Activated CD8-positive, alpha-beta T cell treated with anti-CD3 and anti-CD28 coated beads for 36 hours (primary cell): ENCODE measurements around the gene PDE4B. TPM values are rescaled to one million over a fixed set of nuclear protein-coding genes. Genes with fewer than 3 reads are reported as not detected.

Experiments used
- ATAC-seq: fragments of 200-7000 bp; cut with Tn5 transposase; one replicate; pipeline ENCODE4 v1.10.0; 2021; ENCODE audit warnings: mild to moderate bottlenecking, moderate library complexity
- CTCF ChIA-PET: fragments of 350-600 bp; sonication (Branson Sonifier 250); formaldehyde crosslinking; loops from one replicate; lab custom pipeline; 2021; ENCODE audit warnings: antibody characterized with exemption; lab: Charles Lee
- POLR2A ChIA-PET: fragments of 350-600 bp; sonication (Branson Sonifier 250); formaldehyde crosslinking; loops from one replicate; lab custom pipeline; 2021; ENCODE audit warnings: antibody characterized with exemption; lab: Charles Lee
- DNase-seq: peaks from one replicate; pipeline ENCODE4 v3.0.0-alpha.2; 2020
- H3K27ac Mint-ChIP-seq: one replicate; pipeline ENCODE4 v1.8.0; 2021; ENCODE audit warnings: mild to moderate bottlenecking, mixed read lengths
- H3K27me3 Mint-ChIP-seq: one replicate; pipeline ENCODE4 v1.8.0; 2021; ENCODE audit warnings: mixed read lengths
- H3K36me3 Mint-ChIP-seq: one replicate; pipeline ENCODE4 v1.8.0; 2021; ENCODE audit warnings: low read depth, mixed read lengths
- H3K4me1 Mint-ChIP-seq: one replicate; pipeline ENCODE4 v1.8.0; 2021; ENCODE audit warnings: low read depth, mixed read lengths
- H3K4me3 Mint-ChIP-seq: one replicate; pipeline ENCODE4 v1.8.0; 2021; ENCODE audit warnings: mild to moderate bottlenecking, moderate library complexity, mixed read lengths
- H3K9me3 Mint-ChIP-seq: one replicate; pipeline ENCODE4 v1.8.0; 2021; ENCODE audit warnings: mixed read lengths
- intact Hi-C: fragments of 100-400 bp; cut with micrococcal nuclease; formaldehyde crosslinking; loops from one replicate; pipeline ENCODE4 v1.10.0; 2022
- total RNA-seq, 2 experiments: library from RNA; stranded (reverse); gene quantifications; one replicate each; pipeline ENCODE4 v1.2.3, GENCODE V29; 2021
- TF ChIP-seq, protein P1 (sequence below): fragments of 200-600 bp; IDR thresholded peaks from one replicate; pipeline ENCODE4 v1.8.0; 2022; ENCODE audit warnings: antibody characterized with exemption, mild to moderate bottlenecking

The PDE4B gene
- total RNA-seq, 2 experiments from 2014 or later = 32.4 to 33.1 TPM

DNA sequence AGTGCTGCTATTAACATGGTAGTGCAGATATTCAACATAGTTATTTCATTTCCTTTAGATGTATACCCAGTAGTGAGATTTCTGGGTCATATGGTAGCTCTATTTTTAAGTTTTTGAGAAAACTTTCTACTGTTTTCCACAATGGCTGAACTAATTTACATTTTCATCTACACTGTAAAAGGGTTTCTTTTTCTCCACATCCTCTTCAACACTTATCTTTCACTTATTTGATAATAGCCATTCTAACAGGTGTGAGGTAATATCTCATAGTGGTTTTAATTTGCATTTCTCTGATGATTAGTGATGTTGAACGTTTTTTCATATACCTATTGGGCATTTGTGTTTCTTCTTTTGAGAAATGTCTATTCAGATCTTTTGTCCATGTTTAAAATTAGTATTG lies 149.8 kb downstream of the PDE4B start:
- TF ChIP-seq, protein P1, sequence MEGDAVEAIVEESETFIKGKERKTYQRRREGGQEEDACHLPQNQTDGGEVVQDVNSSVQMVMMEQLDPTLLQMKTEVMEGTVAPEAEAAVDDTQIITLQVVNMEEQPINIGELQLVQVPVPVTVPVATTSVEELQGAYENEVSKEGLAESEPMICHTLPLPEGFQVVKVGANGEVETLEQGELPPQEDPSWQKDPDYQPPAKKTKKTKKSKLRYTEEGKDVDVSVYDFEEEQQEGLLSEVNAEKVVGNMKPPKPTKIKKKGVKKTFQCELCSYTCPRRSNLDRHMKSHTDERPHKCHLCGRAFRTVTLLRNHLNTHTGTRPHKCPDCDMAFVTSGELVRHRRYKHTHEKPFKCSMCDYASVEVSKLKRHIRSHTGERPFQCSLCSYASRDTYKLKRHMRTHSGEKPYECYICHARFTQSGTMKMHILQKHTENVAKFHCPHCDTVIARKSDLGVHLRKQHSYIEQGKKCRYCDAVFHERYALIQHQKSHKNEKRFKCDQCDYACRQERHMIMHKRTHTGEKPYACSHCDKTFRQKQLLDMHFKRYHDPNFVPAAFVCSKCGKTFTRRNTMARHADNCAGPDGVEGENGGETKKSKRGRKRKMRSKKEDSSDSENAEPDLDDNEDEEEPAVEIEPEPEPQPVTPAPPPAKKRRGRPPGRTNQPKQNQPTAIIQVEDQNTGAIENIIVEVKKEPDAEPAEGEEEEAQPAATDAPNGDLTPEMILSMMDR = no peak
- Mint-ChIP-seq H3K4me3 (no peak overlapping the region), H3K9me3 (no peaks in the 10 kb centered on the region), H3K27ac (no peak overlapping the region), H3K36me3 (no peaks in the 10 kb centered on the region), H3K4me1 (no peaks in the 10 kb centered on the region), H3K27me3 (peaks cover 8% of the 10 kb centered on the region)
- ATAC-seq (no peak), DNase-seq (no peak)
- CTCF ChIA-PET = interaction anchor here (1.2 kb wide), 1 partner anchor 561 kb away, joined by 3 read pairs; no protein-coding TSS in a partner anchor
- POLR2A ChIA-PET = no interaction called here
- intact Hi-C loops = no loop called here

DNA sequence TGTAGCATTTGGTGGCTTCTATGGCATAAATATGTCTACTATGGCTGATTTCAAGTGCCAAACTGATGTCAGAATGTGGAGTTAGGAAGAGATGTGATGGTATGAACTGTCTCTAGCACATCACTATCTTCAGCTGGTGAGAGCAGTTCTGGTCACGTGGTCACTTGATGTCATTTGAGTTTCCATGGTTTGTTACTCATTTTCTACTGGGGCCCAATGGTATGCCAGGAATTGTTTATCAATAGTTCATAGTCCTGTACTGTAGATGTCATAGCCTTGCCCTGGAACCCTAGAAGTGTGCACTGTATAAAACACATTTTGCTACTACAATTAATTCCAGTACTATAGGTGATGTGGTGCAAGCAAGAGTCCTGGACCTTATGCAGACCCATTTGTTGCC lies 153.7 kb downstream of the PDE4B start:
- POLR2A ChIA-PET = no interaction called here
- ATAC-seq (no peak), DNase-seq (no peak)
- Mint-ChIP-seq H3K27ac (no peak overlapping the region), H3K4me3 (no peak overlapping the region), H3K9me3 (no peaks in the 10 kb centered on the region), H3K4me1 (no peaks in the 10 kb centered on the region), H3K36me3 (no peaks in the 10 kb centered on the region), H3K27me3 (peaks cover 10% of the 10 kb centered on the region)
- CTCF ChIA-PET = no interaction called here
- TF ChIP-seq, protein P1 = no peak
- intact Hi-C loops = no loop called here

DNA sequence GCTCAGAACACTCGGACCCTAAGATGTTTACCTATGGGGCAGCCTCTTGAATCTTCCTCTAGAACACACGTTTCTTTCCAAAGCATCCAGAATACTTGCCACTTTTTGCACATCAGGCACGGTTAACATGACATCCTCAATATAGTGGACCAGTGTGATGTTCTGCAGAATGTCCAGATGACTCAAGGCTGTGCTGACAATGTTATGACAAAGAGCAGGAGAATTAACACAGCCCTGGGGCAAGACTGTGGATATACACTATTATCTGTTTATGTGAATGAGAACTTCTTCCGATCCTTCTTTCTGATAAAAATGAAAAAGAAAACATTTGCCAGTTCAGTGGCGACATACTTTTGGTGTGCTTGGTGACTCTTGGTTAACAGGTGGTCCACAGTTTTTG lies 154.3 kb downstream of the PDE4B start:
- no peak for DNase-seq
- POLR2A ChIA-PET = no interaction called here
- no peak for ATAC-seq
- TF ChIP-seq, protein P1 = no peak
- Mint-ChIP-seq H3K4me1 (no peaks in the 10 kb centered on the region), H3K36me3 (no peaks in the 10 kb centered on the region), H3K9me3 (no peaks in the 10 kb centered on the region), H3K27ac (no peak overlapping the region), H3K27me3 (peaks cover 7% of the 10 kb centered on the region), H3K4me3 (no peak overlapping the region)
- CTCF ChIA-PET = no interaction called here
- intact Hi-C loops = no loop called here

DNA sequence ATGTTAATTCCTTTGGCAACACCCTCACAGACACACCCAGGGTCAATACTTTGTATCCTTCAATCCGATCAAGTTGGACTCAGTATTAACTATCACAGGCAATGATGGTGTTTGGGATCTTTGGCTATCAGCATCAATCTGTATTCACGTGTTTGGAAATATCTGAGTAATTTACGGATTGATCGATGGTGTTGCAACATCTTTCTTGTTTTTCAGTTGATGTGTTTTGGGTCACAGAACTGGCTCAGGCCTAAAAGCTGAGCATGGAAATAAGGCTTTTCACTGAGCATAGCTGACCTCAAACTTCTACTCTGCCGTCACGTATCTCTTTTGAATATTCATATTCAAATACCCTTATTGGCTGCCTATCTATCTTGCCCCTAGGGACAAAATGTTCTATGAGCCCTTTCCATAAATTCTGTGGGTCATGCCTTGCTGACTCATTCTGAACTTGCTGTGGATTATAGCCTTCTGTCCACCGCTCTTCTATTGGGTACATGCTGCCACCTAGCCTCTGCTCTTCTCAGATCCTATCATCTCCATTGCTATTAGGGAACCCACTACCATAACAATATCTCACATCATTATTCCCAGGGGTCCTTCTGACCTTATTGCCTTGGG lies 156.0 kb downstream of the PDE4B start:
- CTCF ChIA-PET = interaction anchor here (1.6 kb wide), 1 partner anchor 294 kb away, joined by 6 read pairs; no protein-coding TSS in a partner anchor
- intact Hi-C loops = no loop called here
- Mint-ChIP-seq H3K4me3 (no peak overlapping the region), H3K9me3 (no peaks in the 10 kb centered on the region), H3K36me3 (no peaks in the 10 kb centered on the region), H3K4me1 (peaks cover 9% of the 10 kb centered on the region), H3K27ac (no peak overlapping the region), H3K27me3 (peaks cover 4% of the 10 kb centered on the region)
- TF ChIP-seq, protein P1 = no peak
- POLR2A ChIA-PET = no interaction called here
- no peak for ATAC-seq
- no peak for DNase-seq

DNA sequence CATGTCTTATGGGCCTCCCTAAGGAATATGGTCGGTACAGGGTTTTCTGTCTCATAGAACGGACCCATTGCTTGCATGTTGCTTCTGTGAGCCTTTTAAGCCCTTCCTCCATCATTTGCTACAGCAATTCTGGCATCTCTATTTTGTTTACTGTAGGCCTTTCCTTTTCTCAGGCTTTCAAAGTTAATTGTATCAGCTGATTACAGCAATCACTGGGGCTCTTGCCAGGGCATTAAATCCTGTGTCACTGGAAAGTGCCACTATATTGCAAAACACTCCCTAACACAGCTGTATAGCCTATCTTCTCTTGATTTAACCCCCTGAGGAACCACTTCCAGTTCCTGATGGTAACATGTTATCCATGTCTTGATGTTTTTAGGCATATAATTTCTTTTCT lies 156.5 kb downstream of the PDE4B start:
- H3K9me3 Mint-ChIP-seq = no peaks in the 10 kb centered on the region
- peaks cover 9% of the 10 kb centered on the region for H3K4me1 Mint-ChIP-seq
- DNase-seq = no peak
- no peak for ATAC-seq
- ChIA-PET POLR2A (no interaction called here), CTCF (interaction anchor here (0.8 to 1.6 kb wide), 2 partner anchors 294 to 497 kb away, joined by 3 to 6 read pairs; no protein-coding TSS in a partner anchor)
- no peaks in the 10 kb centered on the region for H3K36me3 Mint-ChIP-seq
- H3K4me3 Mint-ChIP-seq = no peak overlapping the region
- intact Hi-C loops = no loop called here
- no peak overlapping the region for H3K27ac Mint-ChIP-seq
- H3K27me3 Mint-ChIP-seq = peaks cover 1% of the 10 kb centered on the region
- TF ChIP-seq, protein P1 = no peak
